Hippocampal formation (tissue), 2 donors: Measurements from ENCODE around the gene ACVRL1.

Experiments used
- DNase-seq, 2 donors: peaks; one replicate each; lab custom pipeline; 2025; lab: John Stamatoyannopoulos, UW

ACVRL1 gene

GRCh38 chr12:51907083-51907855 is at the start of gene ACVRL1:
Gene ACVRL1 (plus strand): TSS chr12:51907504. CDS start chr12:51912475, 4,971 bp downstream.
- DNase-seq: no peak

- DNase-seq: no peak
Measured at GRCh38 chr12:51860986-51861385, 46.3 kb upstream of the ACVRL1 start.

GRCh38 chr12:51862947-51863346 is 44.4 kb upstream of the ACVRL1 start:
- DNase-seq: no peak

DNA sequence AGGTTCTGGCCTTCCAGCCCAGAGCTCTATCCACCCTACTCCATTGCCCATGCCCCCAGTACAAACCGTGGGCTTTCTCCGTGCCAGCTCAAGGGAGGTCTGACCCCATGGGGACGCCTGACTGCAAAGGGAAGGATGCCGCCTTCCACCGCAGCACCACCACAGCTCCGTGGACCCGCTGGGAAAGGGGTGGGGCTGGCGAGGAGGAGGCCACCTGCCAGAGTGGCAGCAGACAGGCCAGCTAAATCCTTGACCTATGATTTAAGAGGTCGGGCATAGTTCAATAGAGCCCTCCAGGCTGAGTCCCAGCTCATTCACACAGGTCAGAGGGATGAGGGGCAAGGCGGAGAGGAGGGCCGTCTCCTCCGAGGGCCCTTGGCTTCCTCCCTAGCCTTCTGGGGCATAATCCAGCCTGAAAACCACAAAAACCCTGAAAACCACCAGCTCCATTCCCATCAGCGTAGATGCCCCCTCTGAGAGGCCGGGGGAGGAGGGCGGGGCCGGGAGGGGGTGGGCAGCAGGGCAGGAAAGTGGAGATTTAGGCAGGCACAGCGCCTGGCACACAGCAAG is 43.9 kb upstream of the ACVRL1 start:
- DNase-seq: no peak

DNA sequence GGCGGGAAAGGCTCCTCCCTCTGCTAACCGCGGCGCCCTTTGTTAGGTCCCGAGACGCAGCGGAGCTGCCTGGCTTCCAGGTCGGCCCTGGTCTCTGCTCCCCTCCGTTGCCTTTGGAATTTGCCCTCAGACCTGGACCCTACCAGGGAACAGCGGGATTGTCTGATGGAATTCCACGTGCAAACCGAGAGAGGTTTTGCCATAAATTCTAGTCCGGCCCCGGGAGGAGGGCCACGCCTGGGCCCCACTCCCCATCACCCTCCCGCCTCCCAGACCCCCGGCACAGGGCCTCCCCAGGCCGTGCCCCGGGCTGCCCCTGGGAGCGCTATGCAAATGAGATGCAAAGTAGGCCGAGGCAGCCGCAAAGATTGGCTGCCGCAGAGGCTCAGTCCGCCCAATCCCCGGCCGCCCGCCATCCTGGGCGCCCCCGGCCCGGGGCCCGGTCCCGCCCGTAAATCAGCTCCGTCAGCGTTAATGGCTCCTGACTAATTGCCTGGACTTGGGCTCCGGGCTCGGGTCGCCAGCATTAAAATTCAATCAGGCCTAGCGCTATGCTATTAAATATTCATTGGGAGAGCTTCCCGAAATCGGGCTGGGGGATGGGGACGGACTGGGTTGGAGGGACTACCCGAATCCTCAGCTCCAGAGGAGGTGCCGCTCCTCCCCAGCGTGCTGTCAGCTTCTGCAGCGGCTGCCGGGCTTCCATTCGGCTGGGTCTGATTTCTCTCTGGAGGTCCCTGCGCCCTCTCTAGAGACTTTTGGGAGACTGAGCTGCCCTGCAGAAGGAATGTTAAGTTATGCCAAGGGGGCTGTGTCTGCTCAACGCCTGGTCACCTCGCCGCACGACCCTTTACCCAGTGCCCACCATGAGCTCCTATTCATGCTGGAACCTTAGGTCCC is 43.1 kb upstream of the ACVRL1 start:
- no peak for DNase-seq

GRCh38 chr12:51864833-51865670 is 42.3 kb upstream of the ACVRL1 start:
- DNase-seq: no peak

DNA sequence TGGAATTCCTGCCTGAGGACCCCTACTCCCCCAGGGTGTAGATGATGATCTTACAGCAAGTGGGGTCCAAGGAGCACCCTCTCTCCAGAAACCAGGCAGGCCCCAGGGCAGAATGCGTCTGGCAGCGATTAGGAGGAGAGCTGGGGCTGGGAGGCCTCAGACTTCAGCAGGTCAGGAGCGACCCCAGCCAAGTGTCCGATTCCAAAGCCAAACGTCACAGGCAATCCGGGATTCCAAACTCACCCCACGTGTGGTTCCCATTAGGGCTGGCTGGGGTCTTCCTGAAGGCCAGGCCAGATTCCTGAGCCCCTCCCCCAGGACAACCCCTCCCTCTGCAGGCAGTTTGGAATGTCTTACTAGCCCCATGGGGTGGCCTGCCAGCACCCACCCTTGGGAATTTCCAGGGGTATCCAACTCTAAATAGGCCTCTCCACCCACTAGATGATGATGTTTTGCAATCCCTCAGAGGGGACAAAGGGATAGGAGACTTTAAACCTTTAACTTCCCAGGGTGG is 41.5 kb upstream of the ACVRL1 start:
- no peak for DNase-seq

GRCh38 chr12:51866324-51866723 is 41.0 kb upstream of the ACVRL1 start:
- DNase-seq: no peak

DNA sequence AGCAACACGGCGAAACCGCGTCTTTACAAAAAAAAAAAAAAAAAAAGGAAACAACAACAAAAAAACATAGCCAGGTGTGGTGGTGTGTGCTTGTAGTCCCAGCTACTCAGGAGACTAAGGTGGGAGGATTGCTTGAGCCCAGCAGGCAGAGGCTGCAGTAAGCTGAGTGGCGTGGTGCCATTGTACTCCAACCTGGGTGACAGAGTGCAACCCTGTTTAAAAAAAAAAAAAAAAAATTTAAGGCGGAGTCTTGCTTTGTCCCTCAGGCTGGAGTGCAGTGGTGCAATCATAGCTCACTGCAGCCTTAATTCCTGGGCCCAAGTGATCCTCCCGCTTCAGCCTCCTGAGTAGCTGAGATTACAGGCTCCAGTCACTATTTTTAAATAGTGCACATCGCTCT is 40.5 kb upstream of the ACVRL1 start:
- DNase-seq: no peak

- no peak for DNase-seq
Measured at GRCh38 chr12:51867371-51867770, 39.9 kb upstream of the ACVRL1 start.

DNA sequence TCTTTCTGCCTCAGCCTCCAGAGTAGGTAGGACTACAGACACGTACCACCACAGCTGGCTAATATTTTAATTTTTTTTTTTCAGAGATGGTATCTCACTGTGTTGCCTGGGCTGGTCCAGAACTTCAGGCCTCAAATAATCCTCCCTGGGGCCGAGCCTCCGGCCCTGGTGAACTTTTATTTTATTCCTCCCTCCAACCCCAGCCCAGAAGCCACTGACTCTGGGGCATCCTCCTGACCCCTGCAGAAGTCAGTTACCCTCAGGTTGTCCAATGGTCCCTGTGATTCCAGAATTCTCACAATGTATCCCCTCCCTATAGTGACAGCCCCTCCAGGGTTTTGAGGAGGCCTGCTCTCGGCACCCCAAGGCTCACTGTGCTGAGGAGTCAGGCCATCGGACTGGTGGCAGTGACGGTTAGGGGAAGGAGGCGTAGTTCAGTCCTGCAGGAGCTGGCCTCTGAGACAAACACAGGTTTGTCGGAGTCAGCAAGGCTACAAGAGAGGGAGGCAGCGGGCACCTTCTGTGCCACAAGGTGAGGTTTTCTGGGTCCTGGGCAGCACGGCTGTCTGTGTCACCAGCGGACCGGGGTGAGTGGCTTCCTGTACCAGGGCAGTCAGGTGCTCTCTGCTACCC is 39.4 kb upstream of the ACVRL1 start:
- no peak for DNase-seq

GRCh38 chr12:51868821-51869495 is 38.3 kb upstream of the ACVRL1 start:
- DNase-seq: no peak

DNA sequence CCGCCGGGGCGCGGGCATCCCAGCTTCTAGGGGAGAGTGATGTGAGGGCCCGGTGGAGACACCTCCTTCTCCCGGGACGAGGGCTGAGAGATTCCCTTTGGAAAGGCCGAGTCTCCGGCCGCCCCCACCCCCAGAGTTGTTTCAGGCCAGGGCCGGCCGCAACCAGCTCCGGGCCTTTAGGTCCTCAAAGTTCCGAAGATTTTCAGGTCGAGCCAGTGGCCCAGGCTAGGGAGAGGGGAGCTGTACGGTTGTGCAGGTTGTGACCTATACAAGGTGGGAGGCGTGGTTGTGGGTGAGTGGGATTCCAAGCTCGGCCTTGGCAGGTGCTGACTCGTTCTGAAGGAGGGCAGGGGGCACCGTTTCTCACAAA is 37.8 kb upstream of the ACVRL1 start:
- DNase-seq: no peak

DNA sequence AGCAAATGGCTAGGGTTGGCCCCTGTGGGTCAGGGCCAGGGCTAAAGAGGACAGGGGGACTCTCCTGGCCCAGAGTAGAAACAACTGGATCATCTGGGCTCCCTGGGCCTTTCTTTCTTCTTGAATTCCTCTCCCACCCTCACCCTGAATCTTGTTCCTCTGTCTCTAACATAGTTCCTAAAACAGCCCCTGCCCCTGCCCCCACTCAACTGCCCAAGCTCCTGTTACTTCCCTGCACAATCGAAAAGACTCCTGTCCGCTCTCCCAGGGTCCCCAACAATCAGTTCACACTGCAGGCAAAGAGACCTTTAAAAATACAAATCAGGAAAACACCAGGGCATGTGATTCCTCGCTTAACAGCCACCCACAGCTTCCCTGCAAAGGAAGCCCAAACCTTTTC is 37.4 kb upstream of the ACVRL1 start:
- no peak for DNase-seq

GRCh38 chr12:51870504-51870903 is 36.8 kb upstream of the ACVRL1 start:
- DNase-seq: no peak

- no peak for DNase-seq
Measured at GRCh38 chr12:51871126-51871525, 36.2 kb upstream of the ACVRL1 start.

GRCh38 chr12:51871918-51872688 is 35.2 kb upstream of the ACVRL1 start:
- DNase-seq: no peak

DNA sequence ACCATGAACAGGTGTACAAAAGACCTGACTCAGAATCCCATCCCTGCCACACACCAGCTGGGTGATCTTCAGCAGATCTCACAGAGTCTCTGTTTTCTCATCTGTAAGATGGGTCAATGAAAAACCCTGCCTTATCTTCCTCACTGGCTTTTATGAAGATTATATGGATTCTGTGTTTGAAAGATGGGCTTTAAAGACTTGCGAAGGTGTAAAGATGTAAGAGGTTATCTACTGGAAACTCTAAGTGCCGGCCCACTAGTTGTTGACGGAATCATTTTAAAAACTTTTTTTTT is 34.7 kb upstream of the ACVRL1 start:
- no peak for DNase-seq

GRCh38 chr12:51873251-51873994 is 33.9 kb upstream of the ACVRL1 start:
- no peak for DNase-seq
